SU-DHL-6 (cell line): ENCODE data around the gene GNS.

Experiments
- EZH2phosphoT487 ChIP-seq: fragments of 200-600 bp; sonication (generic), shearing (Covaris generic); conservative IDR thresholded peaks from 2 replicates; pipeline ENCODE4 v1.6.1; 2018; ENCODE audit warnings: mild to moderate bottlenecking, antibody characterized with exemption, low read length, moderate library complexity, mixed read lengths
- TF ChIP-seq, protein P1 (sequence below): fragments of 200-600 bp; sonication (generic); IDR thresholded peaks from one replicate; pipeline ENCODE4 v1.5.1; 2017; ENCODE audit warnings: antibody characterized with exemption, mild to moderate bottlenecking, low read length, moderate library complexity; ENCODE audit not compliant: insufficient read depth, poor library complexity, severe bottlenecking

DNA sequence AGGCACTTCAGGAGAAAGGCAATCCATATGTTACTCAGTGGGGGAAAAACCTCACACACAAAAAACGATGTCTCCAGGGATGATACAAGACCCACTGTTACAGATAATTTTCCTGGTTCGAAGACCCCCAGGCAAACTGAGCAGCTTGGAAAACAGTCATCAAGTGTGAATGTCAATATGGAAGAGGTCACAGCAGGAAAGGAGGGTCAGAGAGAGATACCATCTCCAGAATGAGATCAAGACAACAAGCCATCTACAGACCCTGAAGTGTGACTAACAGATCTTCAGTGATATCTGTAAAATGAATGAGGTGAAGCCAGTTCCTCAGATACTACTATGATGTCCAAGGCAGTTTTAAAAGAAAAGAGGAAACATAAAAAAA is 28.6 kb downstream of the GNS start:
- TF ChIP-seq, protein P1, sequence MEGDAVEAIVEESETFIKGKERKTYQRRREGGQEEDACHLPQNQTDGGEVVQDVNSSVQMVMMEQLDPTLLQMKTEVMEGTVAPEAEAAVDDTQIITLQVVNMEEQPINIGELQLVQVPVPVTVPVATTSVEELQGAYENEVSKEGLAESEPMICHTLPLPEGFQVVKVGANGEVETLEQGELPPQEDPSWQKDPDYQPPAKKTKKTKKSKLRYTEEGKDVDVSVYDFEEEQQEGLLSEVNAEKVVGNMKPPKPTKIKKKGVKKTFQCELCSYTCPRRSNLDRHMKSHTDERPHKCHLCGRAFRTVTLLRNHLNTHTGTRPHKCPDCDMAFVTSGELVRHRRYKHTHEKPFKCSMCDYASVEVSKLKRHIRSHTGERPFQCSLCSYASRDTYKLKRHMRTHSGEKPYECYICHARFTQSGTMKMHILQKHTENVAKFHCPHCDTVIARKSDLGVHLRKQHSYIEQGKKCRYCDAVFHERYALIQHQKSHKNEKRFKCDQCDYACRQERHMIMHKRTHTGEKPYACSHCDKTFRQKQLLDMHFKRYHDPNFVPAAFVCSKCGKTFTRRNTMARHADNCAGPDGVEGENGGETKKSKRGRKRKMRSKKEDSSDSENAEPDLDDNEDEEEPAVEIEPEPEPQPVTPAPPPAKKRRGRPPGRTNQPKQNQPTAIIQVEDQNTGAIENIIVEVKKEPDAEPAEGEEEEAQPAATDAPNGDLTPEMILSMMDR: no peak
- no peak for TF ChIP-seq EZH2phosphoT487
